ENCODE results near the gene ZG16. TPM values are rescaled to one million over a fixed set of nuclear protein-coding genes. Genes with fewer than 3 reads are reported as not detected.
A peak's percentile ranks its signal among the peaks of the same experiment; 100 is the strongest.

Gene ZG16
- total and polyA plus RNA-seq, 9 of the 15 experiments (the other 6 are each of a cell fraction or from before 2014, with no cell fraction given): 0.04 TPM; not detected in 8

DNA sequence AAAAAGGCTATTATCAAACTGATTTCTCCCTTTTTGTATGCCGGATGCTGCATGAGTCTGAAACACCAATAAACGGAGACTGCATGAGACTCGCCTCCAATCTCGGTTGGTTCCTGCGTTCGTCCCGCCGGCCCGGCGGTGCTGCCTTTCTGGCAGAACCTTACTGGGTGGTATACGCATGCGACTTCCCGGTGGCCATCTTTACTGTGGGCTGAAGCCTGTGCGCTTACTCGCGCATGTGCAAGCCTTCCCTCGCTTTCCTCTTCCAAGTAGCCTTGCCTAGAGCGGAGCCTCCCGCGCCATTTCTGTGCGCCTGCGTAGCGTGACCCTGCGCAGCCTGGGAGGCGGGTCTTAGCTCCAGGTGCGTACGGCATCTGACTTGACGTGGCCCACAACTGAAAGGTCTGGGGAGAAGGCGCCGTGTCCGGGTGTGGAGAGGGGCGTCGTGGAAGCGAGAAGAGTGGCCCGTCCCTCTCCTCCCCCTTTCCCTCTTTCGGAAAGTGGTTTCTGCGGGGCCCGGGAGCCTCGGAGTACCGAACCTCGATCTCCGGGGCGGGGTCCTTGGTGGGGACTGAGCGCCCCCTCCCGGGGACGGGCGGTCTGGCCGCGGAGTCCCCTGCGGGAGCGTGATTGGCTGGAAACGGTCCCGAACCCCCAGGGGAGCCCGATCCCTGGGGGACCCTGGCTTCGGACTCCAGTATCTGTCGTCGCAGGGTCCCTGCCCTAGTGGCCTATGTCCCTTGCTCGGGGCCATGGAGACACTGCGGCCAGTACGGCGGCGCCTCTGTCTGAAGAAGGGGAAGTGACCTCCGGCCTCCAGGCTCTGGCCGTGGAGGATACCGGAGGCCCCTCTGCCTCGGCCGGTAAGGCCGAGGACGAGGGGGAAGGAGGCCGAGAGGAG, 38.0 kb downstream of the ZG16 start, which contains the start of gene PAGR1 (continued):
- TF ChIP-seq ZBTB40 (IDR thresholded peaks at IDR 0.05) (peak; percentile 72), ZBTB40 (CRISPR knock-in tag; IDR thresholded peaks at IDR 0.05) (no peak), SMARCA4 (IDR thresholded peaks at IDR 0.05) (no peak), SP1 (CRISPR knock-in tag; IDR thresholded peaks at IDR 0.05) (peak; percentile 93; the same call in 1 of the 2 replicates), TCF7 (IDR thresholded peaks at IDR 0.05; ENCODE audit: borderline replicate concordance) (0 out of 2 replicates have a peak, but pooled peaks have one; percentile 20), SAFB2 (IDR thresholded peaks at IDR 0.05; ENCODE audit: borderline replicate concordance, low read depth, low read length, severe bottlenecking) (no peak), BMI1 (IDR thresholded peaks at IDR 0.05; ENCODE audit: low read length) (no peak), YY1 (IDR thresholded peaks at IDR 0.05; ENCODE audit: borderline replicate concordance in 1 of 3, control insufficient read depth in 1 of 3, extremely low read depth in 1 of 3, insufficient read depth in 3 of 3, insufficient read length in 1 of 3, insufficient replicate concordance in 2 of 3, low read depth in 1 of 3, low read length in 2 of 3) (peak; percentile 99 to 100 (median 100)), ZNF764 (CRISPR knock-in tag; IDR thresholded peaks at IDR 0.05; ENCODE audit: low read depth) (no peak), VEZF1 (CRISPR knock-in tag; IDR thresholded peaks at IDR 0.05) (peak; percentile 64), SPI1 (IDR thresholded peaks at IDR 0.05; ENCODE audit: borderline replicate concordance, low read depth, low read length) (peak; percentile 90), TAL1 (IDR thresholded peaks at IDR 0.05) (no peak), MED1 (CRISPR knock-in tag; IDR thresholded peaks at IDR 0.05; ENCODE audit: borderline replicate concordance) (no peak)
- TF ChIP-seq, protein P1, sequence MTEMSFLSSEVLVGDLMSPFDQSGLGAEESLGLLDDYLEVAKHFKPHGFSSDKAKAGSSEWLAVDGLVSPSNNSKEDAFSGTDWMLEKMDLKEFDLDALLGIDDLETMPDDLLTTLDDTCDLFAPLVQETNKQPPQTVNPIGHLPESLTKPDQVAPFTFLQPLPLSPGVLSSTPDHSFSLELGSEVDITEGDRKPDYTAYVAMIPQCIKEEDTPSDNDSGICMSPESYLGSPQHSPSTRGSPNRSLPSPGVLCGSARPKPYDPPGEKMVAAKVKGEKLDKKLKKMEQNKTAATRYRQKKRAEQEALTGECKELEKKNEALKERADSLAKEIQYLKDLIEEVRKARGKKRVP (CRISPR knock-in tag; IDR thresholded peaks at IDR 0.05): peak; percentile 70; the same call in 1 of the 2 replicates
